Left renal pelvis (tissue), 4 donors: Measurements from ENCODE around the gene MAPK7. TPM values are rescaled to one million over a fixed set of nuclear protein-coding genes. Genes with fewer than 3 reads are reported as not detected.

Experiments used
- DNase-seq, 4 donors: peaks; one replicate each; pipeline ENCODE4 v3.0.0-alpha.2; 2013; ENCODE audit warnings: low read depth in 4 of 4, low spot score in 3 of 4
- polyA plus RNA-seq, 4 donors: library from polyadenylated mRNA; unstranded; fragments of 120-200 nt; gene quantifications; one replicate each; pipeline ENCODE4 v1.2.1, GENCODE V29; 2013; ENCODE audit not compliant: insufficient read length in 4 of 4

MAPK7 gene
- polyA plus RNA-seq, 4 donors, result 22.0 to 33.1 (median 27.7) TPM

- peak; percentile 84 to 89 (median 87) for DNase-seq
Observed at GRCh38 chr17:19362277-19363113, 15.8 kb upstream of the MAPK7 start, which contains the start of gene B9D1. TSS of gene B9D1 (minus strand) at chr17:19362723. CDS start at chr17:19362569, 154 bp downstream.

GRCh38 chr17:19363114-19363438 lies 15.2 kb upstream of the MAPK7 start:
- DNase-seq, result no peak

GRCh38 chr17:19363460-19364035 lies 14.8 kb upstream of the MAPK7 start:
- DNase-seq, result no peak

GRCh38 chr17:19364699-19365498 lies 13.4 kb upstream of the MAPK7 start:
- DNase-seq, result no peak

GRCh38 chr17:19365499-19365817 lies 12.8 kb upstream of the MAPK7 start:
- DNase-seq, result no peak

GRCh38 chr17:19365833-19366636 lies 12.3 kb upstream of the MAPK7 start:
- no peak for DNase-seq

GRCh38 chr17:19366637-19366972 lies 11.7 kb upstream of the MAPK7 start:
- no peak for DNase-seq

GRCh38 chr17:19368229-19368628 lies 10.1 kb upstream of the MAPK7 start:
- DNase-seq, result no peak

GRCh38 chr17:19369107-19369778 lies 9.1 kb upstream of the MAPK7 start:
- no peak for DNase-seq

- DNase-seq, result no peak
Observed at GRCh38 chr17:19369846-19370492, 8.3 kb upstream of the MAPK7 start.

- DNase-seq, result no peak
Observed at GRCh38 chr17:19370493-19370960, 7.8 kb upstream of the MAPK7 start.

GRCh38 chr17:19371259-19372010 lies 6.9 kb upstream of the MAPK7 start:
- no peak for DNase-seq

- no peak for DNase-seq
Observed at GRCh38 chr17:19372011-19372370, 6.3 kb upstream of the MAPK7 start.

- no peak for DNase-seq
Observed at GRCh38 chr17:19372439-19372838, 5.9 kb upstream of the MAPK7 start.

- no peak for DNase-seq
Observed at GRCh38 chr17:19372866-19373504, 5.3 kb upstream of the MAPK7 start.

- no peak for DNase-seq
Observed at GRCh38 chr17:19374136-19374535, 4.2 kb upstream of the MAPK7 start.

GRCh38 chr17:19375732-19376131 lies 2.6 kb upstream of the MAPK7 start:
- DNase-seq, result no peak

- DNase-seq, result no peak
Observed at GRCh38 chr17:19376811-19377210, 1.5 kb upstream of the MAPK7 start.
